ENCODE measurements around the gene LCN15. TPM values are rescaled to one million over a fixed set of nuclear protein-coding genes. Genes with fewer than 3 reads are reported as not detected.
A peak's percentile ranks its signal among the peaks of the same experiment; 100 is the strongest.

Gene LCN15
- total RNA-seq, 1 donor from 2014 or later: not detected

DNA sequence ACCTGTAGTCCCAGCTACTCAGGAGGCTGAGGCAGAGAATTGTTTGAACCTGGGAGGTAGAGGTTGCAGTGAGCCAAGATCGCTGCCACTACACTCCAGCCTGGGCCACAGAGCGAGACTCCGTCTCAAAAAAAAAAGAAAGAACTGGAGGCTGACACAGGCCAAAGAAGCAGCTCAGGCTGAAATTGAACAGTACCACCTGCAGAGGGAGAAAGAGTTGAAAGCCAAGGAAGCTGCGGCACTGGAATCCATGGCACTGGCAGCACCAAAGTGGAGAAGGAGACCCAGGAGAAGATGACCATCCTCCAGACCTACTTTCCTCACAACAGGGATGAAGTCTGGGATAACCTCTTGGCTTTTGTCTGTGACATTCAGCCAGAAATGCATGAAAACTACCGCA lies 15.5 kb upstream of the LCN15 start:
- peaks cover 12% of the 10 kb centered on the region for H3K4me1 Mint-ChIP-seq
- H3K4me3 ChIP-seq: no peak overlapping the region
- no peaks in the 10 kb centered on the region for H3K79me2 ChIP-seq (ENCODE audit: low read depth)
- TF ChIP-seq EZH2phosphoT487 (IDR thresholded peaks at IDR 0.05) (no peak), EZH2 (IDR thresholded peaks at IDR 0.05) (no peak)
- TF ChIP-seq, protein P1, sequence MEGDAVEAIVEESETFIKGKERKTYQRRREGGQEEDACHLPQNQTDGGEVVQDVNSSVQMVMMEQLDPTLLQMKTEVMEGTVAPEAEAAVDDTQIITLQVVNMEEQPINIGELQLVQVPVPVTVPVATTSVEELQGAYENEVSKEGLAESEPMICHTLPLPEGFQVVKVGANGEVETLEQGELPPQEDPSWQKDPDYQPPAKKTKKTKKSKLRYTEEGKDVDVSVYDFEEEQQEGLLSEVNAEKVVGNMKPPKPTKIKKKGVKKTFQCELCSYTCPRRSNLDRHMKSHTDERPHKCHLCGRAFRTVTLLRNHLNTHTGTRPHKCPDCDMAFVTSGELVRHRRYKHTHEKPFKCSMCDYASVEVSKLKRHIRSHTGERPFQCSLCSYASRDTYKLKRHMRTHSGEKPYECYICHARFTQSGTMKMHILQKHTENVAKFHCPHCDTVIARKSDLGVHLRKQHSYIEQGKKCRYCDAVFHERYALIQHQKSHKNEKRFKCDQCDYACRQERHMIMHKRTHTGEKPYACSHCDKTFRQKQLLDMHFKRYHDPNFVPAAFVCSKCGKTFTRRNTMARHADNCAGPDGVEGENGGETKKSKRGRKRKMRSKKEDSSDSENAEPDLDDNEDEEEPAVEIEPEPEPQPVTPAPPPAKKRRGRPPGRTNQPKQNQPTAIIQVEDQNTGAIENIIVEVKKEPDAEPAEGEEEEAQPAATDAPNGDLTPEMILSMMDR (IDR thresholded peaks at IDR 0.05): no peak
- no peaks in the 10 kb centered on the region for H3K36me3 Mint-ChIP-seq
- no peaks in the 10 kb centered on the region for H3K4me1 ChIP-seq
- peaks cover 48% of the 10 kb centered on the region for H3K27me3 ChIP-seq
- H3K27me3 Mint-ChIP-seq (ENCODE audit: insufficient read depth, low read depth): peaks cover 30% of the 10 kb centered on the region
- H3K4me3 Mint-ChIP-seq: no peak overlapping the region
- H4K20me1 ChIP-seq (ENCODE audit: low read depth): no peaks in the 10 kb centered on the region
- H3K9ac ChIP-seq: no peak overlapping the region
- H3K4me2 ChIP-seq: no peak overlapping the region
- no peak for DNase-seq (ENCODE audit: low spot score)
- H3K9me3 ChIP-seq (ENCODE audit: low read depth): no peaks in the 10 kb centered on the region
- H3F3A ChIP-seq (ENCODE audit: low read depth): no peaks in the 10 kb centered on the region
- no peak overlapping the region for H3K27ac ChIP-seq
- H2AFZ ChIP-seq (replicated peaks): no peak overlapping the region
- no peak overlapping the region for H3K27ac Mint-ChIP-seq
- H3K36me3 ChIP-seq: no peaks in the 10 kb centered on the region
- peaks cover 14% of the 10 kb centered on the region for H3K9me3 Mint-ChIP-seq

DNA sequence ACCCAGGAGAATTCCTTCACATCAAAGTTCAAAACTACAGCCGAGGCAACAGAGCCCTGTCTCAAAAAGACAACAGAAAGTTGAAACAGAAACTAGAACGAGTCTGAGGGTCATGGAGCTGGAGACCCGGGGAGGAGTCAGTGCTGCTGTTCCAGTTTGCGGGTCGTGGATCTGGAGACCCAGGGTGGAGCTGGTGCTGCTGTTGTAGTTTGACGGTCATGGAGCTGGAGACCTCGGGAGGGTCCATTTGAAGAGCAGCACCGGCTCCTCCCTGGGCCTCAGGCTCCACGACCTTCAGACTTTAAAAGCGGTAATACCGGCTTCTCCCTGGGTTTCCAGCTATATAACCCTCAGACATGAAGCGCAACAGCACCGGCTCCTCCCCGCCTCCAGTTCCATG lies 13.0 kb upstream of the LCN15 start:
- H3K36me3 ChIP-seq: no peaks in the 10 kb centered on the region
- peaks cover 30% of the 10 kb centered on the region for H3K27me3 Mint-ChIP-seq (ENCODE audit: insufficient read depth, low read depth)
- H3K27ac Mint-ChIP-seq: no peak overlapping the region
- H3K9me3 Mint-ChIP-seq: peaks cover 23% of the 10 kb centered on the region
- no peak for DNase-seq (ENCODE audit: low spot score)
- H3F3A ChIP-seq (ENCODE audit: low read depth): no peaks in the 10 kb centered on the region
- no peaks in the 10 kb centered on the region for H3K4me1 ChIP-seq
- H3K9me3 ChIP-seq (ENCODE audit: low read depth): no peaks in the 10 kb centered on the region
- H2AFZ ChIP-seq (replicated peaks): no peak overlapping the region
- no peak overlapping the region for H3K27ac ChIP-seq
- H3K4me2 ChIP-seq: no peak overlapping the region
- TF ChIP-seq, protein P1 (IDR thresholded peaks at IDR 0.05): no peak
- peak overlapping the region; percentile 36 for H3K4me3 Mint-ChIP-seq
- H3K27me3 ChIP-seq: peaks cover 44% of the 10 kb centered on the region
- no peaks in the 10 kb centered on the region for H4K20me1 ChIP-seq (ENCODE audit: low read depth)
- H3K4me3 ChIP-seq: no peak overlapping the region
- no peaks in the 10 kb centered on the region for H3K79me2 ChIP-seq (ENCODE audit: low read depth)
- H3K36me3 Mint-ChIP-seq: no peaks in the 10 kb centered on the region
- H3K9ac ChIP-seq: no peak overlapping the region
- peaks cover 11% of the 10 kb centered on the region for H3K4me1 Mint-ChIP-seq

GRCh38 chr9:136776947-136777346 lies 12.6 kb upstream of the LCN15 start:
- Histone ChIP-seq H3K36me3 (no peaks in the 10 kb centered on the region), H3K27me3 (peaks cover 41% of the 10 kb centered on the region), H3K79me2 (ENCODE audit: low read depth) (no peaks in the 10 kb centered on the region), H3K4me2 (no peak overlapping the region), H3F3A (ENCODE audit: low read depth) (no peaks in the 10 kb centered on the region), H3K4me3 (no peak overlapping the region), H3K9me3 (ENCODE audit: low read depth) (no peaks in the 10 kb centered on the region), H4K20me1 (ENCODE audit: low read depth) (no peaks in the 10 kb centered on the region), H3K9ac (no peak overlapping the region), H3K4me1 (no peaks in the 10 kb centered on the region), H2AFZ (replicated peaks) (no peak overlapping the region), H3K27ac (no peak overlapping the region)
- Mint-ChIP-seq H3K4me1 (peaks cover 11% of the 10 kb centered on the region), H3K4me3 (peak overlapping the region; percentile 36), H3K36me3 (no peaks in the 10 kb centered on the region), H3K27ac (no peak overlapping the region), H3K9me3 (peaks cover 23% of the 10 kb centered on the region), H3K27me3 (ENCODE audit: insufficient read depth, low read depth) (peaks cover 34% of the 10 kb centered on the region)
- no peak for TF ChIP-seq EZH2phosphoT487 (IDR thresholded peaks at IDR 0.05)
- no peak for TF ChIP-seq EZH2 (IDR thresholded peaks at IDR 0.05)
- TF ChIP-seq, protein P1 (IDR thresholded peaks at IDR 0.05): no peak
- no peak for DNase-seq (ENCODE audit: low spot score)
